ENCODE measurements around the gene FBF1. TPM values are rescaled to one million over a fixed set of nuclear protein-coding genes. Genes with fewer than 3 reads are reported as not detected.

FBF1 gene
- total and polyA plus RNA-seq, 9 of the 15 experiments (the other 6 are each of a cell fraction or from before 2014, with no cell fraction given): 0.46 to 14.9 (median 7.5) TPM

- TF ChIP-seq E2F6 (IDR thresholded peaks at IDR 0.05; ENCODE audit: borderline replicate concordance in 1 of 2, extremely low read depth in 1 of 2, insufficient read depth in 1 of 2, insufficient read length in 1 of 2, low read depth in 1 of 2, low read length in 1 of 2, poor library complexity in 1 of 2, severe bottlenecking in 1 of 2) (no peak), SRSF9 (IDR thresholded peaks at IDR 0.05; ENCODE audit: borderline replicate concordance, low read depth, low read length) (no peak), THRAP3 (IDR thresholded peaks at IDR 0.05; ENCODE audit: borderline replicate concordance) (no peak), ERF (CRISPR knock-in tag; IDR thresholded peaks at IDR 0.05) (no peak), JUND (IDR thresholded peaks at IDR 0.05; ENCODE audit: borderline replicate concordance, low read depth, low read length) (peak; percentile 74), JUND (tag; IDR thresholded peaks at IDR 0.05; ENCODE audit: borderline replicate concordance, low read depth, low read length) (peak; percentile 68; the same call in 1 of the 3 replicates), ZNF584 (CRISPR knock-in tag; IDR thresholded peaks at IDR 0.05; ENCODE audit: low read depth) (peak; percentile 84; the same call in 1 of the 2 replicates), ZNF695 (CRISPR knock-in tag; IDR thresholded peaks at IDR 0.05) (no peak), NR0B1 (IDR thresholded peaks at IDR 0.05; ENCODE audit: partially characterized antibody) (no peak), CXXC5 (CRISPR knock-in tag; IDR thresholded peaks at IDR 0.05) (peak; percentile 58; the same call in 1 of the 2 replicates), PBX2 (CRISPR knock-in tag; IDR thresholded peaks at IDR 0.05; ENCODE audit: low read depth) (no peak), PBX2 (tag; conservative IDR thresholded peaks at IDR 0.05; ENCODE audit: low read depth) (no peak; the same call in 1 of the 2 replicates), TRIM24 (IDR thresholded peaks at IDR 0.05) (peak; percentile 83 to 92), JUN (IDR thresholded peaks at IDR 0.05; ENCODE audit: borderline replicate concordance, low read depth, low read length) (0 out of 2 replicates have a peak, but pooled peaks have one; percentile 41), JUN (CRISPR knock-in tag; IDR thresholded peaks at IDR 0.05; ENCODE audit: borderline replicate concordance) (no peak), EZH2 (IDR thresholded peaks at IDR 0.05; ENCODE audit: borderline replicate concordance, low read depth, low read length) (no peak), ZBTB9 (CRISPR knock-in tag; IDR thresholded peaks at IDR 0.05) (no peak), ZNF408 (CRISPR knock-in tag; IDR thresholded peaks at IDR 0.05; ENCODE audit: low read depth) (no peak), DMBX1 (CRISPR knock-in tag; IDR thresholded peaks at IDR 0.05; ENCODE audit: borderline replicate concordance) (peak; percentile 77; the same call in 1 of the 2 replicates), ZBTB26 (CRISPR knock-in tag; IDR thresholded peaks at IDR 0.05) (no peak)
These were observed 29.2 kb upstream of the FBF1 start (continued) for GRCh38 chr17:75970011-75970523.
